SK-N-MC (cell line): Measurements from ENCODE around the gene TMEM185B.

ENCODE experiments used
- EZH2 ChIP-seq: fragments of 200-600 bp; sonication (generic); IDR thresholded peaks from one replicate; pipeline ENCODE4 v1.6.1; 2017; ENCODE audit warnings: antibody characterized with exemption
- FOXP2 ChIP-seq: optimal IDR thresholded peaks from 2 replicates; pipeline ENCODE3; 2011; ENCODE audit warnings: mild to moderate bottlenecking, moderate library complexity; ENCODE audit not compliant: insufficient read depth; ENCODE audit errors: extremely low read length, control extremely low read depth
- POLR2AphosphoS5 ChIP-seq: IDR thresholded peaks from 2 replicates; pipeline ENCODE4 v1.6.1; 2012; ENCODE audit warnings: mild to moderate bottlenecking, low read depth, low read length, borderline replicate concordance

GRCh38 chr2:120204417-120204816 lies 18.8 kb downstream of the TMEM185B start:
- no peak for TF ChIP-seq POLR2AphosphoS5
- no peak for TF ChIP-seq EZH2
- no peak for TF ChIP-seq FOXP2
